ENCODE data around the gene SYTL4.

SYTL4 gene

GRCh38 chrX:100717363-100717762 lies 14.6 kb downstream of the SYTL4 start:
- DNase-seq (ENCODE audit: low spot score) = no peak
- TF ChIP-seq, protein P1, sequence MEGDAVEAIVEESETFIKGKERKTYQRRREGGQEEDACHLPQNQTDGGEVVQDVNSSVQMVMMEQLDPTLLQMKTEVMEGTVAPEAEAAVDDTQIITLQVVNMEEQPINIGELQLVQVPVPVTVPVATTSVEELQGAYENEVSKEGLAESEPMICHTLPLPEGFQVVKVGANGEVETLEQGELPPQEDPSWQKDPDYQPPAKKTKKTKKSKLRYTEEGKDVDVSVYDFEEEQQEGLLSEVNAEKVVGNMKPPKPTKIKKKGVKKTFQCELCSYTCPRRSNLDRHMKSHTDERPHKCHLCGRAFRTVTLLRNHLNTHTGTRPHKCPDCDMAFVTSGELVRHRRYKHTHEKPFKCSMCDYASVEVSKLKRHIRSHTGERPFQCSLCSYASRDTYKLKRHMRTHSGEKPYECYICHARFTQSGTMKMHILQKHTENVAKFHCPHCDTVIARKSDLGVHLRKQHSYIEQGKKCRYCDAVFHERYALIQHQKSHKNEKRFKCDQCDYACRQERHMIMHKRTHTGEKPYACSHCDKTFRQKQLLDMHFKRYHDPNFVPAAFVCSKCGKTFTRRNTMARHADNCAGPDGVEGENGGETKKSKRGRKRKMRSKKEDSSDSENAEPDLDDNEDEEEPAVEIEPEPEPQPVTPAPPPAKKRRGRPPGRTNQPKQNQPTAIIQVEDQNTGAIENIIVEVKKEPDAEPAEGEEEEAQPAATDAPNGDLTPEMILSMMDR (IDR thresholded peaks at IDR 0.05) = no peak

GRCh38 chrX:100710816-100711215 lies 21.1 kb downstream of the SYTL4 start:
- TF ChIP-seq, protein P1 (IDR thresholded peaks at IDR 0.05) = no peak
- no peak overlapping the region for H3K4me3 ChIP-seq
- DNase-seq (ENCODE audit: low spot score) = no peak
- no peak overlapping the region for H3K27ac ChIP-seq

More at GRCh38 chrX:100717363-100717762, 14.6 kb downstream of the SYTL4 start:
- no peak overlapping the region for H3K27ac ChIP-seq
- no peak overlapping the region for H3K4me3 ChIP-seq

- no peak overlapping the region for H3K4me3 ChIP-seq
- TF ChIP-seq, protein P1 (IDR thresholded peaks at IDR 0.05) = no peak
- no peak overlapping the region for H3K27ac ChIP-seq
- DNase-seq (ENCODE audit: low spot score) = no peak
Observed at GRCh38 chrX:100704581-100705203, 27.2 kb downstream of the SYTL4 start.

DNA sequence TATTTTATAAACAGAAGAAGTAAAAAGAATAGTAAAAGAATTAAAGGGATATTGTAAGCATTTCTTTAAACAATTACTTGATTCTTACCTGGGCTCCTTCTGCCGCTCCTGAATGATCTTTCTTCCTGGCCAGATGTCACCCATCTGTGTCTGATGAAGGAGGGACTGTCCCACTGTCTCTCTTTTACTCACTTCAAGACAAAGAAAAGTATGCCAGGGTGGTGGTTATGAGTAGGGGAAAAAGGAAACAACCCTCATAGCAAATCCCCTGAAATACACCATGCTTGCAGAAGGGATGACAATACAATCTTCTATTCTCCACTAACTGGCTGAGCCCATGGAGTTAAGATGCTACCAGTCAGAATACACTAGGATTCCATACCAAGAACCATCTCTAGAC lies 31.1 kb downstream of the SYTL4 start:
- TF ChIP-seq, protein P1 (IDR thresholded peaks at IDR 0.05) = no peak
- Histone ChIP-seq H3K4me3 (no peak overlapping the region), H3K27ac (no peak overlapping the region)
- no peak for DNase-seq (ENCODE audit: low spot score)

GRCh38 chrX:100698551-100698950 lies 33.4 kb downstream of the SYTL4 start:
- TF ChIP-seq, protein P1 (IDR thresholded peaks at IDR 0.05) = no peak
- H3K27ac ChIP-seq = no peak overlapping the region
- no peak overlapping the region for H3K4me3 ChIP-seq
- no peak for DNase-seq (ENCODE audit: low spot score)

- DNase-seq (ENCODE audit: low spot score) = no peak
- Histone ChIP-seq H3K27ac (no peak overlapping the region), H3K4me3 (no peak overlapping the region)
- TF ChIP-seq, protein P1 (IDR thresholded peaks at IDR 0.05) = no peak
Observed at GRCh38 chrX:100696699-100697351, 35.1 kb downstream of the SYTL4 start.

DNA sequence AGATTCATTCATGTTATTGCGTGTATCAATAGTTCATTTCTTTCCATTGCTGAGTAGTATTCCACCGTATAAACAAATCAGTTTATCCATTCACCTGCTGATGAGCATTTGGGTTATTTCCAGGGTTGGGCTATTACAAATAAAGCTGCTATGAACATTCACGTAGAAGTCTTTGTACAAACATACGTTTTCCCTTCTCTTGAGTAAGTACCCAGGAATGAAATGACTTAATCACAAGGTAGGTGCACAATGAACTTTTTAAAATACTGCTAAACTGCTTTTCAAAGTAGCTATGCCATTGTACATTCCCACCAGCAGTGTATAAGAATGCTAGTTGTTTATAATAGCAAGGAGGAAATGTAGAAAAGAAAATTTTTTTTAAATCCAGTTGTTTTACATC lies 35.9 kb downstream of the SYTL4 start:
- Histone ChIP-seq H3K27ac (no peak overlapping the region), H3K4me3 (no peak overlapping the region)
- TF ChIP-seq, protein P1 (IDR thresholded peaks at IDR 0.05) = no peak
- no peak for DNase-seq (ENCODE audit: low spot score)

Data from coronary artery (tissue), 2 donors.